HepG2 (cell line): Measurements from ENCODE around the gene SMARCC1. TPM values are rescaled to one million over a fixed set of nuclear protein-coding genes. Genes with fewer than 3 reads are reported as not detected.

Experiments
- ATAC-seq: fragments of 200-7000 bp; cut with Tn5 transposase; 3 replicates; pipeline ENCODE4 v1.9.1; 2020; ENCODE audit warnings: mild to moderate bottlenecking, moderate library complexity
- BruUV-seq: library from RNA; stranded (reverse); fragments of 400-500 nt; replicated peaks from 2 replicates; lab custom pipeline; 2021; lab: Mats Ljungman, UMichigan
- CTCF ChIA-PET: fragments of 300-600 bp; formaldehyde crosslinking; extraction: SDS; loops from one replicate; lab custom pipeline; 2021; ENCODE audit warnings: low total read pairs, inconsistent platforms, low intra/inter-chr PET ratio; lab: Yijun Ruan, JAX
- POLR2A ChIA-PET: fragments of 350-600 bp; sonication (Branson Sonifier 250); formaldehyde crosslinking; loops from one replicate; lab custom pipeline; 2020; ENCODE audit warnings: antibody characterized with exemption, inconsistent platforms; lab: Yijun Ruan, JAX
- DNase-seq: peaks from one replicate; pipeline ENCODE4 v3.0.0-alpha.2; 2015; ENCODE audit warnings: low spot score
- FAIRE-seq: peaks from 3 replicates; lab custom pipeline; 2011; peaks lifted over from hg19 to GRCh38; lab: Jason Lieb, UNC
- H2AFZ ChIP-seq: one replicate; pipeline ENCODE4 v1.6.1; 2011; ENCODE audit warnings: low read length, inconsistent platforms
- H3K27ac ChIP-seq: fragments of 300-600 bp; 3 replicates; pipeline ENCODE4 v1.8.0; 2011; ENCODE audit warnings: mixed run types, mild to moderate bottlenecking, mixed read lengths, low read length, inconsistent platforms; ENCODE audit not compliant: insufficient read depth; ENCODE audit errors: extremely low read length
- H3K27me3 ChIP-seq, 2 experiments: fragments of 200-600 bp in 1 of 2; 2 replicates in 1 of 2; 3 replicates in 1 of 2; pipeline versions ENCODE4 v1.6.0 to v1.8.0; 2011; ENCODE audit warnings: low read length in 2 of 2, mild to moderate bottlenecking in 2 of 2, moderate library complexity in 2 of 2, inconsistent platforms in 1 of 2; ENCODE audit not compliant: insufficient read depth in 2 of 2, control insufficient read depth in 1 of 2
- H3K36me3 ChIP-seq, 2 experiments: fragments of 200-600 bp in 1 of 2; replicated peaks in 1 of 2; 2 replicates in 1 of 2; 3 replicates in 1 of 2; pipeline versions ENCODE4 v1.5.1 to v1.8.0; 2011; ENCODE audit warnings: low read length in 2 of 2, inconsistent platforms in 1 of 2; ENCODE audit not compliant: insufficient read depth in 2 of 2, control insufficient read depth in 1 of 2
- H3K4me1 ChIP-seq: 2 replicates; pipeline ENCODE4 v1.5.1; 2012; ENCODE audit warnings: low read length, inconsistent platforms; ENCODE audit not compliant: insufficient read depth
- H3K4me2 ChIP-seq: 2 replicates; pipeline ENCODE4 v1.6.0; 2011; ENCODE audit warnings: low read depth, low read length, inconsistent platforms
- H3K4me3 ChIP-seq, 3 experiments: fragments of 200-600 bp in 1 of 3; sonication (generic), shearing (Covaris generic) in 1 of 3; replicated peaks in 1 of 3; 2 replicates each; pipeline ENCODE4 v1.5.1; 2011 to 2016; ENCODE audit warnings: low read length in 3 of 3, inconsistent platforms in 2 of 3, low read depth in 2 of 3, mild to moderate bottlenecking in 2 of 3, control low read depth in 1 of 3, mixed read lengths in 1 of 3; ENCODE audit not compliant: insufficient read depth in 1 of 3
- H3K79me2 ChIP-seq: one replicate; pipeline ENCODE4 v1.6.1; 2011; ENCODE audit warnings: low read length, inconsistent platforms; ENCODE audit not compliant: insufficient read depth
- H3K9ac ChIP-seq: 2 replicates; pipeline ENCODE4 v1.6.0; 2011; ENCODE audit warnings: mild to moderate bottlenecking, low read depth, low read length, inconsistent platforms; ENCODE audit not compliant: insufficient read depth
- H3K9me3 ChIP-seq: 2 replicates; pipeline ENCODE4 v1.5.1; 2012; ENCODE audit warnings: mild to moderate bottlenecking, low read length
- H4K20me1 ChIP-seq: 2 replicates; pipeline ENCODE4 v1.6.0; 2011; ENCODE audit warnings: inconsistent platforms, mild to moderate bottlenecking, low read length, moderate library complexity; ENCODE audit not compliant: insufficient read depth
- AKAP8 ChIP-seq: sonication (generic); formaldehyde crosslinking; IDR thresholded peaks from 2 replicates; pipeline ENCODE4 v1.5.1; 2020; ENCODE audit warnings: mild to moderate bottlenecking, missing genetic modification reagents
- BRCA1 ChIP-seq: sonication (generic); formaldehyde crosslinking; IDR thresholded peaks from 2 replicates; pipeline ENCODE4 v1.4.0; 2020; ENCODE audit warnings: missing genetic modification reagents
- HINFP ChIP-seq: sonication (generic); formaldehyde crosslinking; IDR thresholded peaks from 2 replicates; pipeline ENCODE4 v1.4.0; 2020; ENCODE audit warnings: low read depth, mild to moderate bottlenecking, missing genetic modification reagents
- HMGXB4 ChIP-seq, 2 experiments: sonication (generic) in 1 of 2; formaldehyde crosslinking in 1 of 2; IDR thresholded peaks; 2 replicates each; pipeline versions ENCODE4 v1.4.0 to v1.6.1; 2018 to 2020; ENCODE audit warnings: missing genetic modification reagents in 2 of 2, borderline replicate concordance in 1 of 2, low read depth in 1 of 2, mild to moderate bottlenecking in 1 of 2, missing biosample characterization in 1 of 2
- KLF15 ChIP-seq: sonication (generic); formaldehyde crosslinking; IDR thresholded peaks from 2 replicates; pipeline ENCODE4 v1.8.1; 2023; ENCODE audit warnings: borderline replicate concordance, mild to moderate bottlenecking, inconsistent platforms, missing genetic modification reagents, mixed read lengths
- NCOR1 ChIP-seq: fragments of 200-600 bp; sonication (generic); IDR thresholded peaks from 2 replicates; pipeline ENCODE4 v1.7.0; 2017; ENCODE audit warnings: antibody characterized with exemption, low read length, borderline replicate concordance
- PHF20 ChIP-seq: sonication (generic); formaldehyde crosslinking; IDR thresholded peaks from 2 replicates; pipeline ENCODE4 v1.5.0; 2020; ENCODE audit warnings: mild to moderate bottlenecking, missing genetic modification reagents
- SCMH1 ChIP-seq: sonication (generic); formaldehyde crosslinking; IDR thresholded peaks from 2 replicates; pipeline ENCODE4 v1.9.0; 2021; ENCODE audit warnings: missing genetic modification reagents, mild to moderate bottlenecking, borderline replicate concordance
- ZBTB43 ChIP-seq: sonication (generic); formaldehyde crosslinking; conservative IDR thresholded peaks from 2 replicates; pipeline ENCODE4 v1.4.0; 2020; ENCODE audit warnings: missing genetic modification reagents
- ZFP90 ChIP-seq: sonication (generic); formaldehyde crosslinking; IDR thresholded peaks from 2 replicates; pipeline ENCODE4 v1.8.0; 2022; ENCODE audit warnings: missing genetic modification reagents, mild to moderate bottlenecking, inconsistent platforms, borderline replicate concordance
- ZNF121 ChIP-seq: sonication (generic); formaldehyde crosslinking; IDR thresholded peaks from 2 replicates; pipeline ENCODE4 v1.5.0; 2020; ENCODE audit warnings: mild to moderate bottlenecking, missing genetic modification reagents
- ZNF138 ChIP-seq: sonication (generic); formaldehyde crosslinking; IDR thresholded peaks from 2 replicates; pipeline ENCODE4 v1.5.0; 2020; ENCODE audit warnings: mild to moderate bottlenecking, low read depth, missing genetic modification reagents
- ZNF317 ChIP-seq: sonication (generic); formaldehyde crosslinking; IDR thresholded peaks from 2 replicates; pipeline ENCODE4 v1.5.0; 2020; ENCODE audit warnings: mild to moderate bottlenecking, missing genetic modification reagents
- ZNF326 ChIP-seq: sonication (generic); formaldehyde crosslinking; IDR thresholded peaks from 2 replicates; pipeline ENCODE4 v1.4.0; 2020; ENCODE audit warnings: missing genetic modification reagents, borderline replicate concordance
- WGBS: methylation state at CpG from one replicate; pipeline ENCODE4 v1.1.6; 2017; ENCODE audit warnings: low lambda C conversion rate; 5-methylcytosine and 5-hydroxymethylcytosine counted together
- in situ Hi-C: cut with HindIII; loops from 2 replicates; pipeline ENCODE4 v1.10.0; 2017; ENCODE audit warnings: low pct_unique_long_range_greater_than_20kb; ENCODE audit not compliant: extremely low pct_ligation_motif_present
- intact Hi-C: fragments of 100-400 bp; cut with micrococcal nuclease; formaldehyde crosslinking; loops from one replicate; pipeline ENCODE4 v1.10.0; 2022; ENCODE audit not compliant: unreplicated experiment
- polyA plus RNA-seq, 8 experiments: library from polyadenylated mRNA; depleted of rRNA in 3 of 8; stranded (reverse) in 7 of 8; unstranded in 1 of 8; fragments of >200 nt; fragmentation: Illumina TruSeq in 4 of 8; extraction: Trizol in 4 of 8; gene quantifications; 2 replicates each; pipeline versions ENCODE4 v1.2.1 to v1.2.3, GENCODE V29; 2011 to 2016; ENCODE audit warnings: low read depth in 4 of 8, missing spikeins in 1 of 8, mixed read lengths in 1 of 8; ENCODE audit not compliant: insufficient read depth in 1 of 8
- total RNA-seq, 5 experiments: library from RNA; depleted of rRNA; stranded (reverse); fragments of >200 nt; fragmentation: Illumina TruSeq; extraction: Trizol; gene quantifications; 2 replicates each; pipeline ENCODE4 v1.2.3, GENCODE V29; 2016; ENCODE audit warnings: low read depth in 1 of 5
- TF ChIP-seq, protein P1 (sequence below): IDR thresholded peaks from 2 replicates; pipeline ENCODE4 v1.6.1; 2016; ENCODE audit warnings: missing compliant biosample characterization, missing genetic modification reagents, borderline replicate concordance
- TF ChIP-seq, protein P2 (sequence below), 2 experiments: sonication (generic) in 1 of 2; formaldehyde crosslinking in 1 of 2; IDR thresholded peaks; 2 replicates each; pipeline versions ENCODE4 v1.5.1 to v1.6.1; 2011 to 2020; ENCODE audit warnings: borderline replicate concordance in 1 of 2, low read depth in 1 of 2, low read length in 1 of 2, mild to moderate bottlenecking in 1 of 2, missing genetic modification reagents in 1 of 2, moderate library complexity in 1 of 2

Gene SMARCC1
- total and polyA plus RNA-seq, 2 of the 13 experiments (the other 11 are each of a cell fraction or from before 2014, with no cell fraction given), result 47.9 to 58.4 TPM

GRCh38 chr3:47645551-47645950, 136.1 kb downstream of the SMARCC1 start:
- in situ Hi-C loops (no loop called here), intact Hi-C loops (no loop called here)
- no peaks in the 10 kb centered on the region for H3K9me3 ChIP-seq
- H3K9ac ChIP-seq, result no peak overlapping the region
- DNase-seq (no peak), ATAC-seq (no peak), FAIRE-seq (no peak)
- peaks cover 8 to 64% of the 10 kb centered on the region in 2 experiments for H3K36me3 ChIP-seq
- no peak overlapping the region for H3K27ac ChIP-seq
- BruUV-seq, result no TSS peak
- CTCF ChIA-PET, result no interaction called here
- no peaks in the 10 kb centered on the region for H3K4me1 ChIP-seq
- no peaks in the 10 kb centered on the region for H3K27me3 ChIP-seq
- H4K20me1 ChIP-seq, result no peaks in the 10 kb centered on the region
- POLR2A ChIA-PET, result no interaction called here
- no peak overlapping the region for H3K4me3 ChIP-seq
- no peak overlapping the region for H3K4me2 ChIP-seq
- 100% methylated on average over 2 of the region's 2 CpGs for WGBS
- no peak overlapping the region for H2AFZ ChIP-seq
- H3K79me2 ChIP-seq, result peaks cover 2% of the 10 kb centered on the region
- no peak for TF ChIP-seq ZNF326
- TF ChIP-seq ZFP90 (CRISPR knock-in tag), result no peak
- no peak for TF ChIP-seq KLF15 (CRISPR knock-in tag)
- no peak for TF ChIP-seq SCMH1
- no peak for TF ChIP-seq ZNF317 (CRISPR knock-in tag)
- TF ChIP-seq, protein P1, sequence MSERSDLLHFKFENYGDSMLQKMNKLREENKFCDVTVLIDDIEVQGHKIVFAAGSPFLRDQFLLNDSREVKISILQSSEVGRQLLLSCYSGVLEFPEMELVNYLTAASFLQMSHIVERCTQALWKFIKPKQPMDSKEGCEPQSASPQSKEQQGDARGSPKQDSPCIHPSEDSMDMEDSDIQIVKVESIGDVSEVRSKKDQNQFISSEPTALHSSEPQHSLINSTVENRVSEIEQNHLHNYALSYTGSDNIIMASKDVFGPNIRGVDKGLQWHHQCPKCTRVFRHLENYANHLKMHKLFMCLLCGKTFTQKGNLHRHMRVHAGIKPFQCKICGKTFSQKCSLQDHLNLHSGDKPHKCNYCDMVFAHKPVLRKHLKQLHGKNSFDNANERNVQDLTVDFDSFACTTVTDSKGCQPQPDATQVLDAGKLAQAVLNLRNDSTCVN, result no peak
- no peak for TF ChIP-seq AKAP8 (CRISPR knock-in tag)
- TF ChIP-seq HINFP (CRISPR knock-in tag), result no peak
- no peak for TF ChIP-seq NCOR1
- no peak for TF ChIP-seq PHF20
- TF ChIP-seq, protein P2, sequence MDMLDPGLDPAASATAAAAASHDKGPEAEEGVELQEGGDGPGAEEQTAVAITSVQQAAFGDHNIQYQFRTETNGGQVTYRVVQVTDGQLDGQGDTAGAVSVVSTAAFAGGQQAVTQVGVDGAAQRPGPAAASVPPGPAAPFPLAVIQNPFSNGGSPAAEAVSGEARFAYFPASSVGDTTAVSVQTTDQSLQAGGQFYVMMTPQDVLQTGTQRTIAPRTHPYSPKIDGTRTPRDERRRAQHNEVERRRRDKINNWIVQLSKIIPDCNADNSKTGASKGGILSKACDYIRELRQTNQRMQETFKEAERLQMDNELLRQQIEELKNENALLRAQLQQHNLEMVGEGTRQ (IDR thresholded peaks at IDR 0.05; ENCODE audit: low read depth, low read length), result no peak
- TF ChIP-seq, protein P2 (CRISPR knock-in tag; IDR thresholded peaks at IDR 0.05; ENCODE audit: borderline replicate concordance), result no peak
- TF ChIP-seq BRCA1 (CRISPR knock-in tag), result no peak
- no peak for TF ChIP-seq ZBTB43 (CRISPR knock-in tag)
- no peak for TF ChIP-seq ZNF138
- TF ChIP-seq HMGXB4 (CRISPR knock-in tag; IDR thresholded peaks at IDR 0.05; ENCODE audit: borderline replicate concordance in 1 of 2, low read depth in 1 of 2), result no peak
- no peak for TF ChIP-seq ZNF121 (CRISPR knock-in tag)
